ENCODE results near the gene ABCA1.

DNA sequence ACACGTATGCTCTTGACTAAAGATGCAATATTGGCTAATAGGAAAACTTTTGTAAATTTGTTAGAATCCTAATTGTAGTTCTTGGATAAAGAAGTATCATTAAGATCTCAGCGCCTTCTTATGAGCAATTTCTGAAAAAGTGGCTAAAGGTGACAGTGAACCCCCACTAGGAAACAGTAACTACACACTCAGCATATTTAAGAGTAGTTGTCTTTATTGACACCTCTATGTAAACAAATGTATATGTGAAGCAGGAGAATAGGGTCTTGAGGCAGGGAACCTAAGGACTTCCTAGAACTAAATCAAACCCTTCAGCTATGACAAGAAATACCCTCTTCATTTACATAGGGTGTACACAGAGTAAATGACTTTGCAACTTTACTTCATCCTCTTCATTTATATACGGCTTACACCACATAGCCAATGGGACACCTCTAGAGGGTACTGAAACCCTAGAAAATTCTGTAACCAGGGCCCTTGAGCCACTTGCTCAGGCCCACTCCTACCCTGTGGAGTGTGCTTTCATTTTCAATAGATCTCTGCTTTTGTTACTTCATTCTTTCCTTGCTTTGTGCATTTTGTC is 177.7 kb downstream of the ABCA1 start:
- no peak for TF ChIP-seq POLR2A (IDR thresholded peaks at IDR 0.05)
- TF ChIP-seq, protein P1, sequence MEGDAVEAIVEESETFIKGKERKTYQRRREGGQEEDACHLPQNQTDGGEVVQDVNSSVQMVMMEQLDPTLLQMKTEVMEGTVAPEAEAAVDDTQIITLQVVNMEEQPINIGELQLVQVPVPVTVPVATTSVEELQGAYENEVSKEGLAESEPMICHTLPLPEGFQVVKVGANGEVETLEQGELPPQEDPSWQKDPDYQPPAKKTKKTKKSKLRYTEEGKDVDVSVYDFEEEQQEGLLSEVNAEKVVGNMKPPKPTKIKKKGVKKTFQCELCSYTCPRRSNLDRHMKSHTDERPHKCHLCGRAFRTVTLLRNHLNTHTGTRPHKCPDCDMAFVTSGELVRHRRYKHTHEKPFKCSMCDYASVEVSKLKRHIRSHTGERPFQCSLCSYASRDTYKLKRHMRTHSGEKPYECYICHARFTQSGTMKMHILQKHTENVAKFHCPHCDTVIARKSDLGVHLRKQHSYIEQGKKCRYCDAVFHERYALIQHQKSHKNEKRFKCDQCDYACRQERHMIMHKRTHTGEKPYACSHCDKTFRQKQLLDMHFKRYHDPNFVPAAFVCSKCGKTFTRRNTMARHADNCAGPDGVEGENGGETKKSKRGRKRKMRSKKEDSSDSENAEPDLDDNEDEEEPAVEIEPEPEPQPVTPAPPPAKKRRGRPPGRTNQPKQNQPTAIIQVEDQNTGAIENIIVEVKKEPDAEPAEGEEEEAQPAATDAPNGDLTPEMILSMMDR (IDR thresholded peaks at IDR 0.05), result no peak
- TF ChIP-seq EP300 (IDR thresholded peaks at IDR 0.05), result no peak
